ENCODE data around the gene CHTF18.

GRCh38 chr16:797686-798085 is 9.3 kb downstream of the CHTF18 start:
- TF ChIP-seq CTCF (conservative IDR thresholded peaks at IDR 0.05; ENCODE audit: low read length) (no peak), EZH2phosphoT487 (IDR thresholded peaks at IDR 0.05; ENCODE audit: borderline replicate concordance) (no peak)

All from Loucy (cell line).